ENCODE data around the gene KRTAP3-3.
"Not testable (repeated sequence)": the region's sequence is repeated elsewhere in the genome, so short reads cannot be mapped to it uniquely, and the experiment has no call there.

The KRTAP3-3 gene

DNA sequence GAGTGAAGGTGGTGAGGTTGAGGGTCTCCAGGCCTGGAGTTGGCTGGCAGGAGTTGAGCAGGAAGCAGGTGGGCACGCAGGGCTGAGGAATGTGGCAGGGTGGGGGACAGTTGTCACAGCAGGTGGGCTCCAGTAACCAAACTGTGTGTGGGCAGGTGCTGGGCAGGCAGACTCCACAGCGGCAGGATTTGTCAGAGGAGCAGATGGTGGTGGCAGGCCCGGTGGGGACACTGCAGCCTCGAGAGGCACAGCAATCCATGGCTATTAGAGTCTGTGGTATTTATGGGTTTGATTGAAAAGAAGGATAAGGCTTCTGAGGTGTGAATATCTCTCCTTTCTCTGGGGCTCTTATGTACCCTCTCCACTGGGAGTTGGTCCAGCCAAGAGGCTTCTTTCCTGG, at the start of gene KRTAP3-3:
KRTAP3-3 (minus strand) TSS at position 326 of the 400 bp plus-strand sequence; CDS start at position 259, 67 bp downstream.
- DNase-seq, result no peak

DNA sequence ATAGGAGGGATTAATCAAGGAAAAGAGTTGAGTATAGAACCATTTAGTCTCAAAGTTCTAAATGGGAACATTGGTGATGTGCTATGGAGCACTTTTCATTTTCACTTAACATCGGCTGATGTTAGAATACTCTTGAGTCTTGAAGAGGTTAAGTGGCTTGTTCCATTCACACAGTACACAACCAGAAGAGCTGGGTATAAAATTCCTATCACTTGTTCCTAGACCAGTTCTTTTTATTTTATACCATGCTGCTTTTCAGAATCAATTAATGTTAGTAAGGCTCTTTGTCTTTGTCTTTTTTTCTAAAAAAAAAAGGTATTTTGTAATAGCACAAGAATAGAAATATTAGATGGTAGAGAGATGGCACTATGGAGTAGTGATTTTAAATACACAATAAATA, 49.0 kb upstream of the KRTAP3-3 start:
- no peak for DNase-seq

DNA sequence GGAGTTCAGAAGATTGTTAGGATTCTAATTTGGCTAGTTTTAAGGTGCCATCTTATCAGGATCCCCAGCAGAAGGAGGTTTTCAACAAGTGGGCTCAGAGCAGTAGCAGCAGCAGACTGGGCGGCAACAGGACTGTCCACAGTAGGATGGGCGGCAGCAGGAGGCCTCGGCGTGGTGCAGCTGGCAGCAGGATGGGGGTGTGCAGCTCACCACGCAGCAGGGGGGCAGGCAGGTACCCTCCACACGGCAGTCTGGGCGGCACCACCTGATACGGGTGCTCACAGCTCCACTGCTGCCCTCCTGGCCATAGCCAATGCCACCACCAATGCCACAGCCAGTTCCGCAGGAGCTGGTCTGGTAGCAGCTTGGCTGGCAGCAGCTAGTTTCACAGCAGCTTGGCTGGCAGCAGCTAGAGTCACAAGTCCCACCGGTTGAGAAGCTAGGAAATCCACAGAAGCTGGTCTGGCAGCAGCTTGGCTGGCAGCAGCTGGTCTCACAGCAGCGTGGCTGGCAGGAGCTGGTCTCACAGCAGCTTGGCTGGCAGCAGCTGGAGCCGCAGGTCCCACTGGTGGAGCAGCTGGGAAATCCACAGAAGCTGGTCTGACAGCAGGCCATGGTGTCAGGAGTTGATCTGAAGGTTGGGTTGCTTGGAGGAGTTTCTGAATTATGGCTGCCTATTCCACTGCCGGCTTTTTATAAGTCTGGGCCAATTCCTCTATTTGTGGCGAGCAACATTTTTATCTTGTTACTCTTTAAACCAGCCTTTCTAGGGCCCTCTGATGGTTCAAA, 47.0 kb upstream of the KRTAP3-3 start, which contains the start of gene KRTAP1-1:
KRTAP1-1 (minus strand) TSS at position 668 of the 789 bp plus-strand sequence; CDS start at position 615, 53 bp downstream.
- not testable (repeated sequence) for DNase-seq

DNA sequence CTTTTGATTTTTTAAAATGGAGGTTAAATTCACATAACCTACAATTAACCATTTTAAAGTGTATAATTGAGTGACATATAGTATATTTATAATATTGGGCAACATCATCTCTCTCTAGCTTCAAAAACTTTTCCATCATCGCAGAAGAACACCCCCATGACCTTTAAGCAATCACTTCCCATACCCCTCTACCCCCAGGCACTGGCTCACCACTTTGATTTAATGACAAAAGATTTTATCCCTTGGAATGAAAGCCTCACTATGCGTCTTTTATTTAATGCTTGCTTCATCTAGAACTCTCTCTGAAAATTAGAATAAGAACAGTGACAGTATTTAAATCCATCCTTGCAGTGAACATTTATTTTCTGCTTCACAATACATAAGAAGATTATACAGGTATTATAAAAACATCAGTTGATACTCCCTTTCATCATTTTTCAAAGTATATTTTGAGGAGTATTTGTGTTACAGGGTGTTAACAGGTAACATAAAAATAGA, 43.9 kb upstream of the KRTAP3-3 start:
- DNase-seq, result no peak

DNA sequence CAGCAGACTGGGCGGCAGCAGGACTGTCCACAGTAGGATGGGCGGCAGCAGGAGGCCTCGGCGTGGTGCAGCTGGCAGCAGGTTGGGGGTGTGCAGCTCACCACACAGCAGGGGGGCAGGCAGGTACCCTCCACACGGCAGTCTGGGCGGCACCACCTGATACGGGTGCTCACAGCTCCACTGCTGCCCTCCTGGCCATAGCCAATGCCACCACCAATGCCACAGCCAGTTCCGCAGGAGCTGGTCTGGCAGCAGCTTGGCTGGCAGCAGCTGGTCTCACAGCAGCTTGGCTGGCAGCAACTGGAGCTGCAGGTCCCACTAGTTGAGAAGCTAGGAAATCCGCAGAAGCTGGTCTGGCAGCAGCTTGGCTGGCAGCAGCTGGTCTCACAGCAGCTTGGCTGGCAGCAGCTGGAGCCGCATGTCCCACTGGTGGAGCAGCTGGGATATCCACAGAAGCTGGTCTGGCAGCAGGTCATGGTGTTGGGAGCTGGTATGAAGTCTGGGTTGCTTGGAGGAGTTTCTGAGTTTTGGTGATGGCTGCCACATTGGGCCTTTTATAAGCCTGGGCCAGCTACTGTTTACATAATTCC, 40.5 kb upstream of the KRTAP3-3 start, which contains the start of gene KRTAP1-3:
KRTAP1-3 (minus strand) TSS at position 529 of the 590 bp plus-strand sequence; CDS start at position 476, 53 bp downstream.
- DNase-seq, result not testable (repeated sequence)

DNA sequence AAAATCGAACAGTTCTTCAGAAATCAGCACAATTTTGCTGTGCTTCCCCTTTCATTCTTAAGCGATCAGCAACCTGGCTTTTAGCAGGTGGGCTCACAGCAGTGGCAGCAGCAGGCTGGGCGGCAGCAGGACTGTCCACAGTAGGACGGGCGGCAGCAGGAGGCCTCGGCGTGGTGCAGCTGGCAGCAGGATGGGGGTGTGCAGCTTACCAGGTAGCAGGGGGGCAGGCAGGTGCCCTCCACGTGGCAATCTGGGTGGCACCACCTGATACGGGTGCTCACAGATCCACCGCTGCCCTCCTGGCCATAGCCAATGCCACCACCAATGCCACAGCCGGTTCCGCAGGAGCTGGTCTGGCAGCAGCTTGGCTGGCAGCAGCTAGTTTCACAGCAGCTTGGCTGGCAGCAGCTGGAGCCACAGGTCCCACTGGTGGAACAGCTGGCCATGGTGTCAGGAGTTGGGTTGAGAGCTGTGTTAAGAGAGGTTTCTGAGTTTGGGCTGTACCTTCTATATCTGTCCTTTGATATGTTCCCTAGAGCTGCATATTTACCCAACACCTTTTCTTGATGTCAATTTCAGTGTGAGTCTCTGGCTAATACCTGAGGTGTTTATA, 35.8 kb upstream of the KRTAP3-3 start, which contains the start of gene KRTAP1-4:
KRTAP1-4 (minus strand) TSS at position 563 of the 613 bp plus-strand sequence; CDS start at position 446, 117 bp downstream.
- DNase-seq, result no peak

DNA sequence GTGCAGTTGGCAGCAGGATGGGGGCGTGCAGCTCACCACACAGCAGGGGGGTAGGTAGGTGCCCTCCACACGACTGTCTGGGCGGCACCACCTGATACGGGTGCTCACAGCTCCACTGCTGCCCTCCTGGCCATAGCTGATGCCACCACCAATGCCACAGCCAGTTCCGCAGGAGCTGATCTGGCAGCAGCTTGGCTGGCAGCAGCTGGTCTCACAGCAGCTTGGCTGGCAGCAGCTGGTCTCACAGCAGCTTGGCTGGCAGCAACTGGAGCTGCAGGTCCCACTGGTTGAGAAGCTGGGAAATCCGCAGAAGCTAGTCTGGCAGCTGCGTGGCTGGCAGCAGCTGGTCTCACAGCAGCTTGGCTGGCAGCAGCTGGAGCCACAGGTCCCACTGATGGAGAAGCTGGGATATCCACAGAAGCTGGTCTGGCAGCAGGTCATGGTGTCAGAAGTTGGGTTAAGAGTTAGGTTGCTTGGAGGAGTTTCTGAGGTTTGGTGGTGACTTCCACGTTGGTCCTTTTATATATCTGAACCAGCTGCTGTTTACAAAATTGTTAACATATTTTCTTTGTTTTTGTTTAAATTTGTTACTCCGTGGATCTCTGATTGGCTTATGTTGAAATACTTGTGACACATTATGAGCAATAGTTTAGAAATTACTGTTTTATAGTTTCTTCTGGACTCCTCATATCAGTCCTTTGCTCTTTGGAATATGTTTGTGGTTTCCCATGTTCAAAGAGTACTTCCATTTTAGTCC, 32.9 kb upstream of the KRTAP3-3 start, which contains the start of gene KRTAP1-5:
KRTAP1-5 (minus strand) TSS at position 494 of the 757 bp plus-strand sequence; CDS start at position 441, 53 bp downstream.
- DNase-seq, result no peak

DNA sequence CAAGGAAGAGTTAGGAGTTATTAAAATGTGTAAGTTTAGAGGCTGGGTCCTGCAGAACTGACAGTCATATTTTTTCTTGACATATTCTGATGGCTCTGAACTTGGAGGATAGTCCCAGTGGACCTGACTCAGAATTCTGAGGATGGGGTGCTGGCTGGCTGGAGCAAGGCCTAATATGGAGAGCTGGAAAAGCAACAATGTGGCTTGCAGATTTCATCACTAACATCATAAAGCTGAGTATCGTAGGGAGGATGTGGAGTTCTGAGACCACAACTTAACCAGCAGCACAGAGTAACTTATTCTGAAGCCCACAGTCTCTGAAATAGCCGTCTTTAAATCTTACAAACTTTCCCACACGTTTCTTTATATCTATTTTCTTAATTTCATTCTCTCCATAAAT, 30.7 kb upstream of the KRTAP3-3 start:
- no peak for DNase-seq

DNA sequence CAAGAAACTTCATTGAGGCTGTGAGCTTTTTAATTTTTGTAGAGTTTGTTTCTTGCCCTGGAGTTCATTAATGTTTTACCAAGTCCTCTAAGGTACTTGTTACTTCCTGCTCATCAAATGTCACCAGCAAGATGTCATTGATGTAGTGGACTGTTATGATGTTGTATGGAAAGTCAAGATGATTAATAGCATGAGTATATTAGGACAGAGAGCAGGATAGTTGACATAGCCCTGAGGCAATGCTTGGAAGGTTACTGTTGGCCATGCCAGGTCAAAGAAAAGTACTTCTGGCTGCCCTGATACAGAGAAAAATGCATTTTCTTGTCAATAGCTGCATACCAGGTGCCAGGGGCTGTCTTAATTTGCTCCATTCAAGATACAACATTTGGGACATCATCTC, 26.4 kb upstream of the KRTAP3-3 start:
- no peak for DNase-seq

DNA sequence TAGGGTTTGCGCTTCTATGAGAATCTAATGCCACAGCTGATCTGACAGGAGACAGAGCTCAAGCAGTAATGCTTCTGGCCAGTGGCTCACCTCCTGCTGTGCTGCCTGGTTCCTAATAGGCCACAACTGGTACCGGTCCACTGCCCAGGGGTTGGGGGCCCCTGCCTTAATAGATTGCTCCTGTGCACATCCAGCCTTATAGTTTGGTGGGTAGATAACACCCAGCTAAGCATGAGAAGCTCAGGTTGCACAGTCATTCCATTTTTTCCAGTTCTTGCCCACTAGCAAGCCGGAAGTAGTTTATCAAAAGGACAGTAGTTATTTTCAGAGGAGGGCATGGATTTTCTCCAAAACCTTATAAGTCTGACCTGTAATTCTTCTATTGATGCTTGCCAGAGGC, 25.5 kb upstream of the KRTAP3-3 start:
- DNase-seq, result no peak

DNA sequence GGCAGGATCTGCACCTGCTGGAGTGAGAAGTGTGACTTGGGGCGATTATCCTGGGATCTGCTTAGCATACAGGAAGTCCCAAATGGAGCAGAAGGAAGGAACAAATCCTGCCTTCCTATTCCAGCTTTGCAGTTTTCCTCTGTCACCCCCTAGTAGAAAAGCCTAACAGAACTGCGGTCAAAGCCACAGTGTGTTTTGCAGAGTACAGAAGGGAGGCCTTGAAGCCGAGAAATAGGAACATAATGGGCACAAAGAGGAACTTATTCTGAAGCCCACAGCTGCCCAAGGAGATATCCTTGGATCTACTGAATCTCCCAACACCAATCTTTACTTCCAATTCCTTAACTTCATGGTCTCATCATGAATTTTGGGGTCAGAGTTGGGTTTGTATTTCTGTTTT, 24.6 kb upstream of the KRTAP3-3 start:
- no peak for DNase-seq

DNA sequence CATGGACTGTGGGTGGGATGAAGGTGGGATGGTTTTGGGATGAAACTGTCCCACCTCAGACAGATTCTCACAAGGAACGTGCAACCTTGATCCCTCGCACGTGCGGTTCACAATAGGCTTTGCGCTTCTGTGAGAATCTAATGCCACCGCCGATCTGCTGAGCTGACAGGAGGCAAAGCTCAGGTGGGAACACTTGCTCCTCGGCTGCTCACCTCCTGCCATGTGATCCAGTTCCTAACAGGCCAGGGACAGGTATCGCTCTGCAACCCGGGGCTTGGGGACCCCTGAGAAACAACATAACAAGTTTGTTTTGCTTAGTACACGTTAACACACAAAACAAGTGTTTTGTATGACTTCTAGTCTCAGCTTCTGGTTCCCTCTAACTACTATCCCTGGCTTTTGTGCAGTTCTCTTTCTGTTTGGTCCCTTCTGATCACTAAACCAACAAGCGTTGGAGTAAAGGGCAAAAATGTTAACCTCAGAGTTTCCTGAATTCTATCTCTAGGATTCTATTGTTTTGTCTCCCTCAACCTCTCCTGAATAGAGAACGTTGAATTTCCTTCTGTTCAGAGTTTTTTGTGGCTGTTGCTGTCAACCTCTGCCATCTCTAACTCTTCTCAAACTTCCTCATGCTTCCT, 22.7 kb upstream of the KRTAP3-3 start:
- no peak for DNase-seq

DNA sequence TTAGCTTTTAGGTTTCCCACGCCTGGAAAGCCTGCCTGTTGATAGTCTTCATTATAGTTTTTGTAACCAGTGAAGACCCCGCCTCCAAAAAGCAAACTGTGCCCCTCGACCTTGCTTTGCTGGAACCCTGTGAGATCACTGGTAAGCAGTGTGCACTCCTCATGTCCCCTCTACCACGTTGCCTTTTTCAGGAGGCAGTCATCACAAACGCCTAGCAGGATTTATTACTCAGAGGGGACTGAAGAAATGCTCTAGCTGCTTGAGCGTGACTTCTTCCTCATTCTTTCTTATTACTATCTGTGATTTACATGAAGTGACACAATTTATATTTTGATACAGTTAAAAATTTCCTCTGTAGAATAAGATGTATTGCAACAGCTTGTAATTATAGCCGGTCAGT, 21.5 kb upstream of the KRTAP3-3 start:
- DNase-seq, result no peak

DNA sequence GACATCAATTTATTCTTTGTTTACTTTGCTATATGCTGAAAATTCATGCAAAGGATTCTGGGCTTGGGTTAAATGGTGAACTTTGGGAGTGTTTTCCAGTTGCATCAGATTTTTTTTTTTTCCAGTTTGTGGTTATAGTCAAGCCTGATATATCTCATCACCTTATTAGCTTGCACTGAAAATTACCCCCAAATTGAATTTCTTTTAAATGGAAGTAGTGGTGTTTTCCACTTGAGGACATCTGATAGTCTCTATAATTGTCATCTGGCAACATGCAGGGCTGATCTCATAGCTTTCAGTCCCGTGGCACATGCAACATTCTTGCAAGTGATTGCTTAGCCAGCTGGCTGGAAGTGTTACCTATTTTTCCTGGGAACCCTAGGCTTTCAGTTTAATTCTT, 19.6 kb upstream of the KRTAP3-3 start:
- no peak for DNase-seq

DNA sequence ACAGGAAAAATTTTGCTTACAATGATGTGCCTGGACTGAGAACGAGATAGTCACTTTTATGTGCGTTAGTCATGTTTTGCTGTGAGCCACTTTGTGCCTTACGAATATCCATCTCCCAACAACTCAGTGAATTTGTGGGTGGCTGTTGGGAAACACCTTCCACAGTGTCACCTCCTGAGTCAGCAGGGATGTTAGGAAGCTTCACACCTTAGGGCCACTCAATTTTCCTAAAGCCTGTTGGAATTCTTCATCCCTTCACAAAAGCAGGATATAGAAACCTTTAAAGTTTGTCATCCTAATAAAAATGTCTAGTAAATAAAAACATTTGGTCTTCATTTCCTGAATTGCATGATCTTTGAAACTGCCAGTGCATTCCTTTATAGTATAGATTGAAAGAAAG, 19.2 kb upstream of the KRTAP3-3 start:
- no peak for DNase-seq

DNA sequence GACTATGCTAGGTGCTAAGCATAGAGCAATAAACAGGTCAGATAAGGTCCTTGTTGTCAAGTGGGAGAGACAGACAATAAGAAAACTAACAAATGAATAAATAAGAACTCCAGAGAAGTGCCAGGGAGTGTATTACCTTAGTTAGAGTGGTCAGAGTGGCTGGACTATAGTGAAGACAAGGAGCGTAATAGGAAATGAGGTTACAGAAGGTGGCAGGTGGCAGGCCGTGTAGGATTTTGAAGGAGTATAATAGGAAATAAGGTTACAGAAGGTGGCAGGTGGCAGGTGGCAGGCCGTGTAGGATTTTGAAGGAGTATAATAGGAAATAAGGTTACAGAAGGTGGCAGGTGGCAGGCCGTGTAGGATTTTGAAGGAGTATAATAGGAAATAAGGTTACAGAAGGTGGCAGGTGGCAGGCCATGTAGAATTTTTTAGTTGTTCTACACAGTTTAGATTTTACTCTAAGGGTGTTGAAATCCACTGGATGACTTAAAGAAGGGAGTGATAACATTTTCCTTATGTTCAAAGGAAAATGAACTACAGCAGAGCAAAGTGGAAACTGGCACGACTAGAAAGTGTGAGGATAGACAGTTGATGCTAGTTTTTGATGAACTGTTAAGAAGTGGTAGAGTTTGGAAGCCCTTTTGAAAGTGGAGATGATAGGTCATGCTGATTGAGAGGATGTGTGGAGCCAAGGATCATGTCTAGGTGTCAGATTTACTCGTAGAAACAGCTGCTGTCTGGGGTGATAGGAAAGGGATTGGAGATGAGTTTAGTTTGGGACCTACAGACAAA, 18.6 kb upstream of the KRTAP3-3 start:
- DNase-seq, result no peak

DNA sequence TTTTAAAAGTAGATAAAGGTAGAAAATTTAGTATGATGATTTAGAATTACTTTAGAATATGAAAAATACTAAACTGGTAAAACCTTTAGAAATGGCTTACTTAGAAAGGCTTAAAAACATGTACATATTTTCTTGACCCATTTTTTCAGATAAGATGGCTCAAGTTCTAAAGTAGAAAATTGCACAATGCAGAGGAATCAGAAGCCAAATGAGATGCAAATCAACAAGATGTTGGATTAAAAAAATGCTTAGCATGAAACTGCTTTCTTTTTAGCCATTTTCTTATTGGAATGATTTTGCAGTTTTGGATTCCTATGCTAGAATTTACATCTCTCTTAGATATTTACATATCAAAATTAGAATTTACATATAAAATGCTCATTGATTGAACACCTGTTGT, 16.5 kb upstream of the KRTAP3-3 start:
- DNase-seq, result peak; percentile 38

DNA sequence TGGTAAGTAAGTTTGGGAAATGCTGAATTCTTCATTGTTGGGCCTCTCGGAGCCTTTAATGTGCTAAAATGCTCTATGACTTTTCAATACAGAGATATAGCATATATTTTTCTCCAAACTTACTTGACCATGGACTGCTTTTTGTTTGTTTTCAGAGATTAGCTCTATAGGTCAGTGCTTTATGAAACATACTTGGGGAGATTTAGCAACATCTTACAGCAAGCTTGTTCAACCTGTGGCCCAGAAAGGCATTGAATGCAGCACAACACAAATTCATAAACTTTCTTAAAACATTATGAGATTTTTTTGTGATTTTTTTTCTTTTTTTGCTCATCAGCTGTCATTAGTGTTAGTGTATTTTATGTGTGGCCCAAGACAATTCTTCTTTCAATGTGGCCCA, 16.0 kb upstream of the KRTAP3-3 start:
- no peak for DNase-seq

DNA sequence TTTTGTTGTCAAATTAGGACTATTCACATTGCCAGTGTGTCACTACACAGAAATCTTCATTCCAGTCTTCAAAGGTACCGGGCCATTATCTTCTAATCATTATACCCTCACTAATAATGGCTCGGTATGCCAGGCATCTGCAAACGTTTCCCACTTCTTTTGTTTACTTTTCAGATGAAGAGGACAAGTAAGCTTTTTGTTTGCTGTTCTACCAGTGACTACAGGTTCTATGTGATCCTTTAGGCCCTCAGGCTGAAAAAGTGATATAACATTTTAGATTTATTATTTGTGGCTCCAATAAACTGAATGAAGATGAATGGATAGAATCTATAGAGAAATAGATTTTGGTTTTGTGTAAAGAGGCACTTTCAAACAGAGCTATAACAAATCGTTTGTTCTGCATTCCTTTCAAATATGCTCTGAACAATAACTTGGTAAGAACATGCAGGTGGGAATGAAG, 15.4 kb upstream of the KRTAP3-3 start:
- DNase-seq, result peak; percentile 93

DNA sequence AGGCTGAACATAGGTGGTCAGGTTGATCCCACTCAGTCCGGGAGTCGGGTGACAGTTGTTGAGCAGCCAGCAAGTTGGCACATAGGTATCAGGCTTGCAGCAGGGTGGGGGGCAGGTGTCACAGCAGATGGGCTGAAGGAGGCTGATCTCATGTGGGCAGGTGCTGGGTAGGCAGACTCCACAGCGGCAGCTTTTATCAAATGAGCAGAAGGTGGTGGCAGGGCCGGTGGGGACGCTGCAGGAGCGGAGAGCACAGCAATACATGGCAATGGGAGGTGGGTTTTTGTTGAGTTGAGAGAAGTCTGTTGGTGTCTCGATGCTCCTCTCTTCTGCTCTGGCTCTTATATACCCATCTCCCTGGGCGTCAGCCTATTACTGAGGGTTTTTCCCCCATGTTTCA, 14.8 kb upstream of the KRTAP3-3 start, which contains the start of gene KRTAP3-1:
KRTAP3-1 (minus strand) TSS at position 318 of the 400 bp plus-strand sequence; CDS start at position 264, 54 bp downstream.
- DNase-seq, result no peak

DNA sequence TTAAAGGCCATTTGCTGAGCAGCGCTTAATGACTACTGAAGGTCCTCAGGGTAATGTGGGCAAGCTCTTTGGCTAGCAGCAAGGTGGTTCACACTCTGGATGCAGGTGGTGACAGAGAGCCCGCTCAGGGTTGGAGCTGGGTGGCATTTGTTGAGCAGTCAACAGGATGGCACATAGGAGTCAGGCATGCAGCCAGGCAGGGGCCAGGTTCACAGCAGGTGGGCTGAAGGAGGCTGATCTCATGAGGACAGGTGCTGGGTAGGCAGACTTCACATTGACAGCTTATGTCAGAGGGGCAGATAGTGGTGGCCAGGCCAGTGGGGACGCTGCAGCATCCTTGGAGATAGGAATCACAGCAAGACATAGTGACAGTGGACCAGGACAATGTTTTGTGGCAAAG, 10.4 kb upstream of the KRTAP3-3 start:
- no peak for DNase-seq
